Glomerular visceral epithelial cell (primary cell): ENCODE data around the gene CDC42EP1.
A peak's percentile ranks its signal among the peaks of the same experiment; 100 is the strongest.
"Not testable (repeated sequence)": the region's sequence is repeated elsewhere in the genome, so short reads cannot be mapped to it uniquely, and the experiment has no call there.

Experiments
- DNase-seq: peaks from one replicate; pipeline ENCODE4 v3.0.0-alpha.2; 2016; ENCODE audit errors: extremely low spot score

The CDC42EP1 gene

DNA sequence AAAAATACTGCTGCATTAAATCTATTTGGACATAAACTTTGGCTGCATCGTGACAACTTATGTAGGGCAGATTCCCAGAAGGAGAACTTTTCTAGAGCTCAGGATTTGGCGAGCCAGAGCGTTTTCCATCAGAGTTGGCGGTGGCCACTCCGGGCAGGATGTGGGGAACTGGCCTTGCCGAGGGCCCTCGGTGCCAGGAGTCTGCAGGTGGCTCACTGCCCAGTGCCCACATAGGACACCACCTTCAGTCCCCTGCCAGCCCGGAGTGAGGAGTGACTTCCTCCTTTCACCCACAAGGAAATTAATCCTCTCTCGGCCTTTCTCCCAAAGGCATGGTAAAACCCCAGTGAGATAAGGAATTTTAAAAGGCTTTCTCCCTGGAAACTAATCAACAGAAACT, 21.2 kb downstream of the CDC42EP1 start:
- DNase-seq: no peak

- DNase-seq: no peak
These were observed 22.2 kb downstream of the CDC42EP1 start for GRCh38 chr22:37582526-37582925.

GRCh38 chr22:37588546-37589215, 28.4 kb downstream of the CDC42EP1 start:
- no peak for DNase-seq

GRCh38 chr22:37589636-37590035, 29.4 kb downstream of the CDC42EP1 start:
- no peak for DNase-seq

- not testable (repeated sequence) for DNase-seq
These were observed 30.8 kb downstream of the CDC42EP1 start for GRCh38 chr22:37591081-37591480.

- DNase-seq: no peak
These were observed 31.6 kb downstream of the CDC42EP1 start for GRCh38 chr22:37591823-37592404.

DNA sequence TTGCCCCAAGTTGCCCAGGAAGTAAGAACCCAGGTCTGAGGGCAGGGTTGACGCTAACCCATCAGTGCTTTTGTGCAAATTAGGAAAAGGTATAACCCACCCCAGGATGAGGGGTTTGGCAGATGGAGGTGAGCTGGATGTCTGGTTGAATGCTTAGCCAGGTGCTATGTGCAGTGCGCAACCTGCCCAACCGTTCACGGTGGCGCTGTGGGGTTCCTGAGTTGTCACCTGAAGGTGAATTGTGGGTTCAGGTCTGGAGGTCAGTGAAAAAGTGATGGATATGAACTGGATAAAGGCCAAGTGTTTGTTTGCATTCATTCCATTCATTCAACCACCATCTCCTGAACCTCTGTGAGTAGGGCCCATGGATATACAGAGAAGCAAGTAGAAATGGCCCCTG, 34.0 kb downstream of the CDC42EP1 start:
- DNase-seq: no peak

DNA sequence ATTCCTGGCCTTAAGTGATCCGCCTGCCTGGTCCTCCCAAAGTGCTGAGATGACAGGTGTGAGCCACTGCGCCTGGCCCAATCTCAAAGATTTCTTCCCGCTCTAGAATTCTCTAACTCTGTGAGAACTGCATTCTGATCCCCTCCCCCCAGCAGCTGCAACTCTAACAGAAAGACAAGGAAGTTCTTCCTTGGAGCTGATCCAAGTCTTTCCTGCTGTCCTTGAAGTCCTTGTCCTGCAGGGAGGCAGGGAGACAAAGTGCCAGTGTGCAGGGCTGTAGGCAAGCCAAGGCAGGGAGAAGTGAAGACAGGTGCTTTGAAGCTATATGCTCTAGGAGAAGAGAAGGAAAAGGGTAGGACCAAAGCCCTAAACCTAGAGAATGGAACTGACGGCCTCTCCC, 38.9 kb downstream of the CDC42EP1 start:
- DNase-seq: no peak

DNA sequence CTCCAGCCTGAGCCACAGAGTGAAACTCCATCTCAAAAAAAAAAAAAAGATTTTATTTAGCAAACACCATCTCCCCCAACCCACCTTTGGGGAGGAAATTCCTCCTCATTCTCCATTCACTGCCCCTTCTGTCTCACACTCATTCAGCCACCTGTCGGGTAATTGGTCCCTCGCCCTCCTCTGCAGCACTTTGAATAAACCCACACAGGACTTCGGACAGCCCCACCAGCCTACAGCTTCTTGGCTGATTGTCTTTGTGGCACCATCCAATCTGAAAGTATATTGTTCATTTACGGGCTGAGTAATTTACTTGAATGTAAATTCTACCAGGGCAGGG, 40.9 kb downstream of the CDC42EP1 start:
- DNase-seq: no peak

DNA sequence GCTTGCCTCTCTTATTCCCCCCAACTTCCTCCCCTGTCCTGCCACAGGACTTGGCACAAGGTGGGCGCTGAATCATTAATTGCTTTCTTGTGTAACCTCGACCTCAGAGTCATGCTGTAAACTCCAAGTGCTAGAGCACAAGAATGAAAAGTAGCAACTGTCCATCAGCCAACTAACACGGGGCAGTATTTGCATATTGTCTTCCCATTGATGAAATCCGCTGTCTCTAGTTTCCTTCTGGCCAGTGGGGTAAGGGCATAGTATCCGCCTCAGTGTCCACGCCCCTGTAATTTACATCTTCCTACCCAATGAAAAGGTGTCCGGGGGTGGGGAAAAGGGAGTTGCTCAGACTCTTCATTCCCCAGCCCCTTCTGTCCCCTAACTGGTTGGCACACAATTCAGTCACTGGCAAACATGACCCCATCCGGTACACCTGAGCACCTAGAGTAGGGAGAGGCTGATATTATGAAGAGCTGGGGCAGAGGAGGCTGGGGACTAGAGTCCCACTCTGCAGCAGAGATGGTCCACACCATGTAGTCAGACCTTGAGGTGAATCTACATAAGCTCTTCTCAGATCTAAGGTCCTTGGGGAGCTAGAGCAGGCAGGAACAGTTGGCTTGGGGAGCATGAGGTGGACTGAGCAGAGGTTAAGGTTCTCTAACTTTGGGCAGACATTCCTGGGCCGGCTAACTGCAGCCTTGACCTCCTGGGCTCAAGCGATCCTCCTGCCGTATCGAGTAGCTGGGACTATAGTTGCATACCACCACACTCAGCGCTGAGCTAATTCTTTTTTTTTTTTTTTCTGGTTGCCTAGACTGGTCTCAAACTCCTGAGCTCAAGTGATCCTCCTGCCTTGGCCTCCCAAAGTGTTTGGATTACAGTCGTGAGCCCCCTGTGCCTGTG, 41.5 kb downstream of the CDC42EP1 start:
- peak; percentile 70 for DNase-seq

DNA sequence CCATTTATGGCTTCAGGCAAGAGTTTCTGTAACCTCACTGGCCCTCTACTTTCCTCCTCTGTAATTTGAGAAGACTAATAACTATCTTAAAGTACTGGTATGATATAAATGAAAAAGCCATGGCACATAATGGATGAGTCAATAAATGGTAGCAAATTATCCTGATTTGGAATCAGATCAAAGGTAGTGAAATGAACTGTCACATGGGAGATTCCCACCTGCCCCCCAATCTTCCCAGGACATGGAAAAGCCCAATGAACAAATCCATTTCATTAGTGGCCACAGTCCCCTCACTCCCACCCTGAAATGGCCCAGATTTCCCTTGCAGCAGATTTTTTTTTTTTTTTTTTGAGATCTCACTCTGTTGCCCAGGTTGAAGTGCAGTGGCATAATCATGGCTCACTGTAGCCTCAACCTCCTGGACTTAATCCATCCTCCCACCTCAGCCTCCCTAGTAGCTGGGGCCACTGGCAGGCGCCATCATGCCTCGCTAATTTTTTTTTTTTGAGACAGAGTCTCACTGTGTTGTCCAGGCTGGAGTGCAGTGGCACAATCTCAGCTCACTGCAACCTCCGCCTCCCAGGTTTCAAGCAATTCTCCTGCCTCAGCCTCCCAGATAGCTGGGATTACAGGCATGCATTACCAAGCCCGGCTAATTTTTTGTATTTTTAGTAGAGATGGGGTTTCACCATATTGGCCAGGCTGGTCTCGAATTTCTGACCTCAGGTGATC, 42.4 kb downstream of the CDC42EP1 start:
- DNase-seq: not testable (repeated sequence)

DNA sequence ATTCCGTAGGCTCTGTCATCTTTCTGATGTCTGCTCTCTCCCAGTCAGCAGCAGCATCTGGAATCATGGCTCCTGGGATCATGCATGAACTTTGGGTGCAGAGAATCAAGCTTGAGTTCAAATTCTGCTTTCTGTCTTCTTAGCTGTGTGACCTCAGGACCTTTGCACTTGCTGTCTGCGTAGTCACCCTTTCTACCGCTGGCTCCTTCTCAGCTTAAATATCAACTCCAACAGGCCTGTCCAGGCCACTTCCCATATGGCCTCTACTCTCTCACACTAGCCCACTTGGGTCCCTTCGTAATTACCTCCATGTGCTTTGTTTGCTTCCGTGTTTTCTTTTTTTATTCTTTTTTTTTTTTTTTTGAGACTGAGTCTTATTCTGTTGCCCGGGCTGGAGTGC, 43.8 kb downstream of the CDC42EP1 start:
- DNase-seq: no peak

- no peak for DNase-seq
These were observed 44.6 kb downstream of the CDC42EP1 start for GRCh38 chr22:37604875-37605274.

- DNase-seq: peak; percentile 74
These were observed 47.0 kb downstream of the CDC42EP1 start for GRCh38 chr22:37607010-37607934.

- no peak for DNase-seq
These were observed 47.7 kb downstream of the CDC42EP1 start for GRCh38 chr22:37607935-37608476.

DNA sequence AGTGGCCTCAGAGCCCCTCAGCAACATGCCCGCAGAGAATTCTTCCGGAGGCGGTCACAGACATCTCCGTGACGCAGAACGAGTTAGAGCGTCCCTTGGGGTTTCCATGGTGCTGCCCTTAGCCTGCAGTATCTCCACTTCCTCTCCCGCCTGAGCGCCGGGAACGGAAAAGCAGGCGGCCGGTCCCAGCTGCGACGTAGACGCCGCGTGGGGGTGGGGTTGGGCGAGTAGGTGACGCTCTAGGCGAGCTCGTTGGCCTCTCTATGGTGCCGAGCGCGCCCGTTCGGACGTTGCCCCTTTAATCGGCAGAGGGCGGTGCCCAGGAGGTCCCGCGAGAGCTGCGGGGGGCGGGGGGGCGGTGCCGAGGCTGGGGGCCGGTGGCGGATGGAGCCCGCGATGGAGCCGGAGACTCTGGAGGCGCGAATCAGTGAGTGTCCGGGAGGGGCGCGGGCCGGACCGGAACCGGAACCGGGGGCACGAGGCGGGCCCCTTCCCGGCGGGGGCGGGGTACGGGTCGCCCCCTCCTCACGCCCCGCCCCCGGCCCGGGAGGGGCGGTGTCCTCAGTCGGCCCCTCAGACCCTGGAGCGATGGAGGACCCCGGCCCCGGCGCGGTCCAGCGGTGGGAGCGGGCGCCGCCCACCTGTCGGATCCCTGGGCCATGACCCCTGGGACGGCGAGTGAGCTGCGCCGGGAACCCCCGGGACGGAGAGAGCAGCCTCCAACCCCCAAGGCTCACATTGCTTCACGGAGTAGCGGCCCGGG, 48.4 kb downstream of the CDC42EP1 start, which contains the start of gene GGA1:
GGA1 (plus strand) TSS at position 358 of the 763 bp plus-strand sequence; CDS start at position 385, 27 bp downstream.
- peak; percentile 95 for DNase-seq

GRCh38 chr22:37609240-37610152, 49.2 kb downstream of the CDC42EP1 start:
- DNase-seq: peak; percentile 37

DNA sequence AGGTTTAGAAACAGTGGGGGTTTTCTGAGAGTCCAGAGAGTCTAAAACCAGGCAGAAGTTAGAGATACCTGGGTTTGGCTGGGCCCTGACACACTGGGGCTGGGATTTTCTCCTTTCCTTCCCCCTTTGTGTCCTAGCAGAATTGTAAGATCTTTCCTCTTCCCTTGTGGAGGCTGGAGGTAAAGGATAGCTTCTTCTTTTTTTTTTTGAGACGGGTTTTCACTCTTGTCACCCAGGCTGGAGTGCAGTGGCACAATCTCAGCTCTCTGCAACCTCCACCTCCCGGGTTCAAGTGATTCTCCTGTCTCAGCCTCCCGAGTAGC, 49.8 kb downstream of the CDC42EP1 start:
- not testable (repeated sequence) for DNase-seq
